Thoracic aorta (tissue), 2 donors: Measurements from ENCODE around the gene FAM193A. TPM values are rescaled to one million over a fixed set of nuclear protein-coding genes. Genes with fewer than 3 reads are reported as not detected.

ENCODE experiments used
- ATAC-seq: fragments of 150-250 bp; one replicate; pipeline ENCODE4 v1.8.0; 2017; ENCODE audit warnings: low read depth; ENCODE audit not compliant: insufficient number of reproducible peaks, low FRiP score
- DNase-seq: peaks from one replicate; pipeline ENCODE4 v3.0.0-alpha.2; 2020; ENCODE audit warnings: low spot score
- H3K27ac ChIP-seq, 2 donors: fragments of 200-600 bp; sonication (generic); 1 replicate in 1 of 2; 2 replicates in 1 of 2; pipeline ENCODE4 v1.5.1; 2016; ENCODE audit warnings: mild to moderate bottlenecking in 2 of 2, moderate library complexity in 2 of 2
- H3K27me3 ChIP-seq: fragments of 200-600 bp; sonication (generic); replicated peaks from 2 replicates; pipeline ENCODE4 v1.6.0; 2016; ENCODE audit warnings: mild to moderate bottlenecking; ENCODE audit not compliant: insufficient read depth
- H3K36me3 ChIP-seq: fragments of 200-600 bp; sonication (generic); one replicate; pipeline ENCODE4 v1.5.1; 2016
- H3K4me1 ChIP-seq, 2 donors: fragments of 200-600 bp; sonication (generic); 1 replicate in 1 of 2; 2 replicates in 1 of 2; pipeline versions ENCODE4 v1.5.1 to v1.6.0; 2016; ENCODE audit warnings: low read depth in 2 of 2, mild to moderate bottlenecking in 1 of 2; ENCODE audit not compliant: control insufficient read depth in 1 of 2
- H3K4me3 ChIP-seq: fragments of 200-600 bp; sonication (generic); 2 replicates; pipeline ENCODE4 v1.5.1; 2016; ENCODE audit warnings: mild to moderate bottlenecking
- H3K9me3 ChIP-seq: fragments of 200-600 bp; sonication (generic); 2 replicates; pipeline ENCODE4 v1.5.1; 2016
- total RNA-seq, 2 donors: library from RNA; depleted of rRNA; stranded (reverse); fragments of >200 nt; gene quantifications; one replicate each; pipeline versions ENCODE4 v1.1.0 to v1.2.3, GENCODE V29; 2016
- TF ChIP-seq, protein P1 (sequence below): fragments of 200-600 bp; sonication (generic); IDR thresholded peaks from one replicate; pipeline ENCODE4 v1.5.1; 2019; ENCODE audit warnings: antibody characterized with exemption

Gene FAM193A
- total RNA-seq, 2 donors from 2014 or later: 22.3 to 42.9 TPM

GRCh38 chr4:2598511-2599303 is 62.3 kb downstream of the FAM193A start:
- TF ChIP-seq, protein P1, sequence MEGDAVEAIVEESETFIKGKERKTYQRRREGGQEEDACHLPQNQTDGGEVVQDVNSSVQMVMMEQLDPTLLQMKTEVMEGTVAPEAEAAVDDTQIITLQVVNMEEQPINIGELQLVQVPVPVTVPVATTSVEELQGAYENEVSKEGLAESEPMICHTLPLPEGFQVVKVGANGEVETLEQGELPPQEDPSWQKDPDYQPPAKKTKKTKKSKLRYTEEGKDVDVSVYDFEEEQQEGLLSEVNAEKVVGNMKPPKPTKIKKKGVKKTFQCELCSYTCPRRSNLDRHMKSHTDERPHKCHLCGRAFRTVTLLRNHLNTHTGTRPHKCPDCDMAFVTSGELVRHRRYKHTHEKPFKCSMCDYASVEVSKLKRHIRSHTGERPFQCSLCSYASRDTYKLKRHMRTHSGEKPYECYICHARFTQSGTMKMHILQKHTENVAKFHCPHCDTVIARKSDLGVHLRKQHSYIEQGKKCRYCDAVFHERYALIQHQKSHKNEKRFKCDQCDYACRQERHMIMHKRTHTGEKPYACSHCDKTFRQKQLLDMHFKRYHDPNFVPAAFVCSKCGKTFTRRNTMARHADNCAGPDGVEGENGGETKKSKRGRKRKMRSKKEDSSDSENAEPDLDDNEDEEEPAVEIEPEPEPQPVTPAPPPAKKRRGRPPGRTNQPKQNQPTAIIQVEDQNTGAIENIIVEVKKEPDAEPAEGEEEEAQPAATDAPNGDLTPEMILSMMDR: no peak
- Histone ChIP-seq H3K27ac (no peak overlapping the region), H3K27me3 (no peaks in the 10 kb centered on the region), H3K36me3 (peaks cover 4% of the 10 kb centered on the region), H3K4me1 (peaks cover 9 to 35% of the 10 kb centered on the region in 2 donors), H3K4me3 (no peak overlapping the region), H3K9me3 (no peaks in the 10 kb centered on the region)
- DNase-seq (no peak), ATAC-seq (no peak)

DNA sequence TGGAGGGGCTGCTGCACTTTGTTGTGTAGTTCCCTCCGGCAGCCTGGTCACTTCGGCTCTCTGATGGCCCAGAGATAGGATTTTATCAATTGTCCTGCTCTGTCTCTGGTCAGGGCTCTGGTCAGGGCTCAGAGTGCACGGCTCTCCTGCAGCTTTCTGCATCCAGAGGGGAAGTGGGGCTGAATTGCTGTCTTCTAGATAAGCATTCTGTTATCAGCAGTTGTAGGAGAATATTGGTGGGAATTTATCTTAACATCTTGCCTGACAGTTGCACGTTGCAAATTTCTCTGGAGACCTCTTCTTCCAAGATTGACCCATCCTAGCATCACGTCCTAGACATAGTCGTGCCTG is 62.8 kb downstream of the FAM193A start:
- H3K4me1 ChIP-seq: peaks cover 9 to 30% of the 10 kb centered on the region in 2 donors
- H3K27me3 ChIP-seq: no peaks in the 10 kb centered on the region
- no peak for DNase-seq
- H3K9me3 ChIP-seq: no peaks in the 10 kb centered on the region
- ATAC-seq: no peak
- H3K27ac ChIP-seq: no peak overlapping the region
- TF ChIP-seq, protein P1: no peak
- H3K36me3 ChIP-seq: peaks cover 4% of the 10 kb centered on the region
- no peak overlapping the region for H3K4me3 ChIP-seq

- DNase-seq (no peak), ATAC-seq (no peak)
- TF ChIP-seq, protein P1: no peak
- peaks cover 9 to 30% of the 10 kb centered on the region in 2 donors for H3K4me1 ChIP-seq
- H3K9me3 ChIP-seq: no peaks in the 10 kb centered on the region
- no peak overlapping the region for H3K4me3 ChIP-seq
- no peaks in the 10 kb centered on the region for H3K27me3 ChIP-seq
- no peak overlapping the region for H3K27ac ChIP-seq
- H3K36me3 ChIP-seq: peaks cover 4% of the 10 kb centered on the region
Measured at GRCh38 chr4:2600878-2601277, 64.4 kb downstream of the FAM193A start.

- H3K36me3 ChIP-seq: no peaks in the 10 kb centered on the region
- peaks cover 0 to 29% of the 10 kb centered on the region in 2 donors for H3K4me1 ChIP-seq
- no peak overlapping the region for H3K4me3 ChIP-seq
- DNase-seq (no peak), ATAC-seq (no peak)
- H3K9me3 ChIP-seq: no peaks in the 10 kb centered on the region
- no peak overlapping the region for H3K27ac ChIP-seq
- TF ChIP-seq, protein P1: no peak
- no peaks in the 10 kb centered on the region for H3K27me3 ChIP-seq
Measured at GRCh38 chr4:2604614-2605013, 68.2 kb downstream of the FAM193A start.

GRCh38 chr4:2606960-2607506 is 70.6 kb downstream of the FAM193A start:
- Histone ChIP-seq H3K4me3 (no peak overlapping the region), H3K36me3 (no peaks in the 10 kb centered on the region), H3K9me3 (no peaks in the 10 kb centered on the region), H3K27ac (no peak overlapping the region), H3K27me3 (no peaks in the 10 kb centered on the region), H3K4me1 (peaks cover 0 to 20% of the 10 kb centered on the region in 2 donors)
- ATAC-seq: no peak
- TF ChIP-seq, protein P1: no peak
- DNase-seq: no peak
